Suprapubic skin (tissue), 4 donors: ENCODE data around the gene METTL8. TPM values are rescaled to one million over a fixed set of nuclear protein-coding genes. Genes with fewer than 3 reads are reported as not detected.

ENCODE experiments used
- DNase-seq, 2 donors: peaks; one replicate each; pipeline ENCODE4 v3.0.0-alpha.2; 2019; ENCODE audit warnings: low spot score in 2 of 2
- H3K27ac ChIP-seq: fragments of 200-600 bp; sonication (generic); one replicate; pipeline ENCODE4 v1.5.1; 2019
- H3K27me3 ChIP-seq: fragments of 200-600 bp; sonication (generic); one replicate; pipeline ENCODE4 v1.5.1; 2019
- H3K36me3 ChIP-seq: fragments of 200-600 bp; sonication (generic); one replicate; pipeline ENCODE4 v1.5.1; 2019
- H3K4me1 ChIP-seq: fragments of 200-600 bp; sonication (generic); one replicate; pipeline ENCODE4 v1.5.1; 2019
- H3K4me3 ChIP-seq: fragments of 200-600 bp; sonication (generic); one replicate; pipeline ENCODE4 v1.5.1; 2019; ENCODE audit warnings: mild to moderate bottlenecking
- H3K9me3 ChIP-seq: fragments of 200-600 bp; sonication (generic); one replicate; pipeline ENCODE4 v1.5.1; 2019
- CTCF ChIP-seq, 2 donors: fragments of 200-600 bp in 1 of 2; fragments of 450-650 bp in 1 of 2; sonication (generic) in 1 of 2; IDR thresholded peaks; one replicate each; pipeline ENCODE4 v1.5.1; 2016 to 2019; ENCODE audit warnings: antibody characterized with exemption in 2 of 2, mild to moderate bottlenecking in 1 of 2, moderate library complexity in 1 of 2
- EP300 ChIP-seq: sonication (generic); formaldehyde crosslinking; IDR thresholded peaks from one replicate; pipeline ENCODE4 v1.6.1; 2017; ENCODE audit warnings: antibody characterized with exemption
- POLR2A ChIP-seq, 2 donors: fragments of 450-650 bp; IDR thresholded peaks; one replicate each; pipeline ENCODE4 v1.6.1; 2017; ENCODE audit warnings: antibody characterized with exemption in 2 of 2, mild to moderate bottlenecking in 2 of 2, moderate library complexity in 2 of 2
- POLR2AphosphoS5 ChIP-seq, 3 donors: sonication (generic); formaldehyde crosslinking; IDR thresholded peaks; one replicate each; pipeline ENCODE4 v1.6.1; 2017; ENCODE audit warnings: antibody characterized with exemption in 3 of 3
- WGBS: methylation state at CpG from one replicate; pipeline ENCODE4 v1.1.5; 2018; 5-methylcytosine and 5-hydroxymethylcytosine counted together
- total RNA-seq, 4 donors: library from RNA; depleted of rRNA; stranded (reverse); fragments of >200 nt; gene quantifications; one replicate each; pipeline ENCODE4 v1.1.0, GENCODE V29; 2016

The METTL8 gene
- total RNA-seq, 4 donors from 2014 or later: 35.8 to 42.5 (median 38.7) TPM

- H3K27me3 ChIP-seq: no peaks in the 10 kb centered on the region
- no peaks in the 10 kb centered on the region for H3K9me3 ChIP-seq
- H3K27ac ChIP-seq: no peak overlapping the region
- peaks cover 2% of the 10 kb centered on the region for H3K4me1 ChIP-seq
- H3K4me3 ChIP-seq: no peak overlapping the region
- WGBS: 87% methylated on average over 5 of the region's 5 CpGs
- H3K36me3 ChIP-seq: peaks cover 17% of the 10 kb centered on the region
- no peak for DNase-seq
- no peak for TF ChIP-seq EP300
- no peak for TF ChIP-seq POLR2A (IDR thresholded peaks at IDR 0.05)
- TF ChIP-seq POLR2AphosphoS5 (IDR thresholded peaks at IDR 0.05): no peak
- TF ChIP-seq CTCF (IDR thresholded peaks at IDR 0.05): no peak
These were observed 109.7 kb downstream of the METTL8 start for GRCh38 chr2:171323971-171324528.

GRCh38 chr2:171322928-171323327 lies 110.9 kb downstream of the METTL8 start:
- Histone ChIP-seq H3K4me3 (no peak overlapping the region), H3K27ac (no peak overlapping the region), H3K9me3 (no peaks in the 10 kb centered on the region), H3K4me1 (peaks cover 8% of the 10 kb centered on the region), H3K27me3 (no peaks in the 10 kb centered on the region), H3K36me3 (peaks cover 15% of the 10 kb centered on the region)
- no peak for DNase-seq
- WGBS: 98% methylated on average over 4 of the region's 4 CpGs
- no peak for TF ChIP-seq POLR2A (IDR thresholded peaks at IDR 0.05)
- no peak for TF ChIP-seq POLR2AphosphoS5 (IDR thresholded peaks at IDR 0.05)
- no peak for TF ChIP-seq CTCF (IDR thresholded peaks at IDR 0.05)
- TF ChIP-seq EP300: no peak

GRCh38 chr2:171320731-171321130 lies 113.1 kb downstream of the METTL8 start:
- no peak for DNase-seq
- Histone ChIP-seq H3K4me1 (peaks cover 8% of the 10 kb centered on the region), H3K27ac (no peak overlapping the region), H3K9me3 (no peaks in the 10 kb centered on the region), H3K4me3 (no peak overlapping the region), H3K27me3 (no peaks in the 10 kb centered on the region), H3K36me3 (peaks cover 15% of the 10 kb centered on the region)
- TF ChIP-seq EP300: no peak
- no peak for TF ChIP-seq POLR2A (IDR thresholded peaks at IDR 0.05)
- TF ChIP-seq CTCF (IDR thresholded peaks at IDR 0.05): no peak
- no peak for TF ChIP-seq POLR2AphosphoS5 (IDR thresholded peaks at IDR 0.05)

DNA sequence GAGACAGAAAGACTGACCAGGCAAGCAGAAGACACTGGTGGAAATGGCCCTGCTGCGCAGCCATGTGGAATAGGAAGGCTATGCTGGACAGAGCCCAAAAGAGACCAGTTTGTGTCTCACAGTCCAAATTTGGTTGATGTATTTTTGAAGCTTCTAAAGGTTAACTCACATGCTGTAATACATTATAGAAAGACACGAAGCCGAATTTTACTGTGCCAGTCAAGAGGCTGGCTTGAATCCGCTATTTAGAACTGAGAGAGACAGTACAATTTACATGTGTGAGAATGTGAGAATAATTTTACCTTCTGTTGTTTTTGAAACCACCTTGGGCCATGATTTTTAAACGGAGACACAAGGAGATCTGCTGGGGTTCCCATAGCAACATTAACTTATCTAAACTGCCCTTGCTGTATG lies 113.6 kb downstream of the METTL8 start:
- no peak for DNase-seq
- Histone ChIP-seq H3K36me3 (peaks cover 15% of the 10 kb centered on the region), H3K27ac (no peak overlapping the region), H3K4me3 (no peak overlapping the region), H3K4me1 (peaks cover 8% of the 10 kb centered on the region), H3K27me3 (no peaks in the 10 kb centered on the region), H3K9me3 (no peaks in the 10 kb centered on the region)
- TF ChIP-seq POLR2AphosphoS5 (IDR thresholded peaks at IDR 0.05) (no peak), EP300 (no peak), POLR2A (IDR thresholded peaks at IDR 0.05) (no peak), CTCF (IDR thresholded peaks at IDR 0.05) (no peak)
- WGBS: 90% methylated on average over 5 of the region's 5 CpGs

GRCh38 chr2:171319164-171319810 lies 114.5 kb downstream of the METTL8 start:
- H3K9me3 ChIP-seq: no peaks in the 10 kb centered on the region
- WGBS: 62% methylated on average over 12 of the region's 12 CpGs

More at GRCh38 chr2:171319164-171319810, 114.5 kb downstream of the METTL8 start:
- DNase-seq: no peak
- TF ChIP-seq POLR2AphosphoS5 (IDR thresholded peaks at IDR 0.05) (no peak), CTCF (IDR thresholded peaks at IDR 0.05) (no peak), POLR2A (IDR thresholded peaks at IDR 0.05) (no peak), EP300 (no peak)
- Histone ChIP-seq H3K36me3 (peaks cover 11% of the 10 kb centered on the region), H3K4me1 (peaks cover 8% of the 10 kb centered on the region), H3K27me3 (no peaks in the 10 kb centered on the region), H3K4me3 (no peak overlapping the region), H3K27ac (no peak overlapping the region)
